Stimulated activated CD8-positive, alpha-beta memory T cell treated with anti-CD3 and anti-CD28 coated beads, Interleukin-4, amount 100 ng/mL, for 1 hour (primary cell): Measurements from ENCODE around the gene MYBBP1A.

Experiments used
- DNase-seq, 2 donors: peaks; one replicate each; pipeline ENCODE4 v3.0.0-alpha.2; 2020; ENCODE audit warnings: low read depth in 2 of 2, low spot score in 1 of 2

Gene MYBBP1A

GRCh38 chr17:4520894-4521600 is 34.1 kb downstream of the MYBBP1A start:
- DNase-seq = no peak

GRCh38 chr17:4520060-4520893 is 34.9 kb downstream of the MYBBP1A start:
- no peak for DNase-seq

- DNase-seq = no peak
These were observed 35.8 kb downstream of the MYBBP1A start for GRCh38 chr17:4519361-4519788.

- DNase-seq = no peak
These were observed 36.3 kb downstream of the MYBBP1A start for GRCh38 chr17:4518901-4519300.

GRCh38 chr17:4516735-4517134 is 38.4 kb downstream of the MYBBP1A start:
- no peak for DNase-seq

GRCh38 chr17:4515501-4515900 is 39.7 kb downstream of the MYBBP1A start:
- DNase-seq = no peak

- no peak for DNase-seq
These were observed 40.4 kb downstream of the MYBBP1A start for GRCh38 chr17:4514779-4515178.

- no peak for DNase-seq
These were observed 41.0 kb downstream of the MYBBP1A start for GRCh38 chr17:4514206-4514605.

GRCh38 chr17:4513113-4514032 is 41.8 kb downstream of the MYBBP1A start:
- no peak for DNase-seq

- no peak for DNase-seq
These were observed 42.8 kb downstream of the MYBBP1A start for GRCh38 chr17:4512156-4513112.

GRCh38 chr17:4511199-4511932 is 43.8 kb downstream of the MYBBP1A start:
- no peak for DNase-seq

GRCh38 chr17:4510618-4510941 is 44.6 kb downstream of the MYBBP1A start:
- no peak for DNase-seq

GRCh38 chr17:4509923-4510617 is 45.1 kb downstream of the MYBBP1A start:
- no peak for DNase-seq

GRCh38 chr17:4509401-4509800 is 45.8 kb downstream of the MYBBP1A start:
- no peak for DNase-seq

GRCh38 chr17:4508207-4508606 is 47.0 kb downstream of the MYBBP1A start:
- no peak for DNase-seq

GRCh38 chr17:4507361-4508111 is 47.6 kb downstream of the MYBBP1A start:
- DNase-seq = no peak

GRCh38 chr17:4506892-4507291 is 48.3 kb downstream of the MYBBP1A start:
- DNase-seq = no peak

- DNase-seq = no peak
These were observed 48.9 kb downstream of the MYBBP1A start for GRCh38 chr17:4506175-4506813.
